GM18502 (cell line): Measurements from ENCODE around the gene PNPLA4.

Source experiments
- ATAC-seq: cut with Tn5 transposase; IDR thresholded peaks from one replicate; pipeline ENCODE4 v1.9.1; 2021; ENCODE audit warnings: mild to moderate bottlenecking; ENCODE audit not compliant: unreplicated experiment, poor library complexity

The PNPLA4 gene

GRCh38 chrX:7876957-7877356, 50.3 kb downstream of the PNPLA4 start:
- ATAC-seq, result no peak

GRCh38 chrX:7872042-7872441, 55.2 kb downstream of the PNPLA4 start:
- ATAC-seq, result no peak

DNA sequence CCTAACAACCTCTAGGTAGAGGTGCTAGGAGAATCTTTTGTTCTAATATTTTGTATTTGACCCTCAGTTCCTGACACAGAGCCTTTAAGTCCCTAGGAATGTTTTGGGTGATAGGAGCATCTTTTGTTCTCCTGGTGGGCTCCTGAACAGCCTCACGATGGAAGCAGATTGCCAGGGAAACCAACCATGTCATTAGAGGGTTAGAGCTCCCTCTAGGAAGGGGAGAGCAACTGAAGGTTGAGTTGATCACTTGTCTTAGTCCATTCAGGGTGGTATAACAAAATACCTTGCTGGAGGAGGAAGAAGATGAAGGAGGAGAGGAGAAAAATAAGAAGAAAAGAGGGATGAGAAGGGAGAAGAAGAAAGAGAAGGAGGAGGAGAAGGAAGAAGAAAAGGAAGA, 75.0 kb downstream of the PNPLA4 start:
- ATAC-seq, result no peak
